Keratinocyte (primary cell): ENCODE data around the gene ASTN2. TPM values are rescaled to one million over a fixed set of nuclear protein-coding genes. Genes with fewer than 3 reads are reported as not detected.

ENCODE experiments used
- DNase-seq: peaks from one replicate; pipeline ENCODE4 v3.0.0-alpha.2; 2011; ENCODE audit warnings: low read depth, missing footprints, low spot score
- FAIRE-seq: peaks from 2 replicates; lab custom pipeline; 2011; peaks lifted over from hg19 to GRCh38; lab: Jason Lieb, UNC
- H2AFZ ChIP-seq: 2 replicates; pipeline ENCODE4 v1.6.0; 2012; ENCODE audit warnings: low read length, control low read depth, inconsistent platforms; ENCODE audit not compliant: control insufficient read depth
- H3K27ac ChIP-seq: 2 replicates; pipeline ENCODE4 v1.5.1; 2011; ENCODE audit warnings: low read length; ENCODE audit not compliant: control insufficient read depth, insufficient read depth
- H3K27me3 ChIP-seq: 3 replicates; pipeline ENCODE4 v1.6.0; 2011; ENCODE audit warnings: low read length; ENCODE audit not compliant: control insufficient read depth, insufficient read depth; ENCODE audit errors: extremely low read depth
- H3K36me3 ChIP-seq, 2 experiments: 2 replicates in 1 of 2; 3 replicates in 1 of 2; pipeline ENCODE4 v1.5.1; 2011; ENCODE audit warnings: low read length in 2 of 2, mild to moderate bottlenecking in 1 of 2; ENCODE audit not compliant: control insufficient read depth in 2 of 2, insufficient read depth in 2 of 2; ENCODE audit errors: extremely low read depth in 1 of 2
- H3K4me1 ChIP-seq: 3 replicates; pipeline ENCODE4 v1.5.1; 2011; ENCODE audit warnings: low read length; ENCODE audit not compliant: control insufficient read depth, insufficient read depth; ENCODE audit errors: extremely low read depth
- H3K4me2 ChIP-seq: 3 replicates; pipeline ENCODE4 v1.6.0; 2011; ENCODE audit warnings: low read depth, low read length; ENCODE audit not compliant: control insufficient read depth, insufficient read depth; ENCODE audit errors: extremely low read depth
- H3K4me3 ChIP-seq, 3 experiments: fragments of 200-600 bp in 1 of 3; sonication (generic) in 1 of 3; 2 replicates in 2 of 3; 3 replicates in 1 of 3; pipeline ENCODE4 v1.5.1; 2011 to 2016; ENCODE audit warnings: low read length in 3 of 3, mild to moderate bottlenecking in 3 of 3, control low read depth in 2 of 3, inconsistent platforms in 1 of 3, low read depth in 1 of 3, mixed read lengths in 1 of 3, mixed run types in 1 of 3, moderate library complexity in 1 of 3; ENCODE audit not compliant: control insufficient read depth in 2 of 3, insufficient read depth in 2 of 3; ENCODE audit errors: extremely low read depth in 1 of 3
- H3K79me2 ChIP-seq: 2 replicates; pipeline ENCODE4 v1.6.0; 2012; ENCODE audit warnings: low read length; ENCODE audit not compliant: control insufficient read depth, insufficient read depth
- H3K9ac ChIP-seq: 3 replicates; pipeline ENCODE4 v1.6.0; 2011; ENCODE audit warnings: low read length; ENCODE audit not compliant: control insufficient read depth, insufficient read depth; ENCODE audit errors: extremely low read depth
- H3K9me1 ChIP-seq: 3 replicates; pipeline ENCODE4 v1.6.0; 2011; ENCODE audit warnings: low read length; ENCODE audit not compliant: control insufficient read depth, insufficient read depth; ENCODE audit errors: extremely low read depth
- H3K9me3 ChIP-seq: 2 replicates; pipeline ENCODE4 v1.5.1; 2012; ENCODE audit warnings: low read depth, low read length; ENCODE audit not compliant: control insufficient read depth
- H4K20me1 ChIP-seq: 3 replicates; pipeline ENCODE4 v1.6.0; 2011; ENCODE audit warnings: low read length; ENCODE audit not compliant: control insufficient read depth, insufficient read depth; ENCODE audit errors: extremely low read depth
- CTCF ChIP-seq, 3 experiments: IDR thresholded peaks in 1 of 3; conservative IDR thresholded peaks in 1 of 3; optimal IDR thresholded peaks in 1 of 3; 2 replicates in 2 of 3; 3 replicates in 1 of 3; pipeline versions ENCODE3 to v1.5.1; 2011; ENCODE audit warnings: low read length in 3 of 3, mild to moderate bottlenecking in 3 of 3, moderate library complexity in 2 of 3, control low read depth in 1 of 3, inconsistent platforms in 1 of 3; ENCODE audit not compliant: insufficient read depth in 2 of 3; ENCODE audit errors: extremely low read depth in 1 of 3
- EZH2 ChIP-seq: IDR thresholded peaks from one replicate; pipeline ENCODE4 v1.6.1; 2012; ENCODE audit warnings: inconsistent platforms, mild to moderate bottlenecking, low read length, moderate library complexity
- dilution Hi-C: fragments of 300-500 bp; cut with MboI; formaldehyde crosslinking; loops from one replicate; pipeline ENCODE4 v1.7.0; 2020; ENCODE audit warnings: low sequenced_read_pairs; ENCODE audit not compliant: extremely low pct_ligation_motif_present
- polyA plus RNA-seq, 5 experiments: library from polyadenylated mRNA; depleted of rRNA in 3 of 5; stranded (reverse) in 3 of 5; stranded (forward) in 1 of 5; unstranded in 1 of 5; fragments of >200 nt; gene quantifications; 1 replicate in 1 of 5; 2 replicates in 3 of 5; 3 replicates in 1 of 5; pipeline versions ENCODE4 v1.2.1 to v1.2.3, GENCODE V29; 2011 to 2012; ENCODE audit warnings: missing spikeins in 2 of 5, low read depth in 1 of 5, low replicate concordance in 1 of 5

ASTN2 gene
- polyA plus RNA-seq, 1 donor (not counting 4 experiments of a cell fraction or from before 2014, with no cell fraction given) = 0.31 TPM

DNA sequence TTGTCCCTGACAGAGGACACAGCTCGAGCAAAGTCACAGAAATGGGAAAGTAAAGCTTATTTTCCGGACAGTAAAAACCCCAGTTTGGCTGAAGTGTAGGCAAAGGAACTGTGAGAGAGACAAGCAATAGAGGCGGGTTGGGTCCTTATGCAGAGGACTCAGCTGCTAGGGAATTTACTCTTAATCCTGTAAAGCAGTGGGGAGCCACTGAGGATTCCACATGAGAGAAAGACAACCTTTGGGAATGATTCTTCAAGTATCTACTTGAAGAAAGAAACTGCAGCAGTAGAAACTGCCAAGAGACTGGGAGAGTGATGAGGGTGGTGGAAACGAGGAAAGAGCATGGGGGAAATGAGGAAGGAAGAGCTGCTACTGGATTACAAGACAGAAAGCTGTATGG is 20.2 kb downstream of the ASTN2 start:
- Histone ChIP-seq H3K4me2 (no peak overlapping the region), H3K27me3 (no peaks in the 10 kb centered on the region), H3K9me1 (no peaks in the 10 kb centered on the region), H3K79me2 (no peaks in the 10 kb centered on the region), H3K9ac (no peak overlapping the region), H3K4me1 (no peaks in the 10 kb centered on the region), H3K27ac (no peak overlapping the region), H4K20me1 (no peaks in the 10 kb centered on the region), H3K4me3 (no peak overlapping the region), H2AFZ (no peak overlapping the region), H3K9me3 (no peaks in the 10 kb centered on the region), H3K36me3 (no peaks in the 10 kb centered on the region)
- no peak for TF ChIP-seq EZH2
- no peak for TF ChIP-seq CTCF (optimal IDR thresholded peaks at IDR 0.05 in 1 of 3, IDR thresholded peaks at IDR 0.05 in 1 of 3, conservative IDR thresholded peaks at IDR 0.05 in 1 of 3; ENCODE audit: extremely low read depth in 1 of 3, insufficient read depth in 2 of 3, low read length in 3 of 3)
- dilution Hi-C loops = no loop called here
- FAIRE-seq = no peak
- DNase-seq = no peak

- no peaks in the 10 kb centered on the region for H3K9me1 ChIP-seq
- H3K79me2 ChIP-seq = no peaks in the 10 kb centered on the region
- no peak overlapping the region for H3K4me2 ChIP-seq
- no peaks in the 10 kb centered on the region for H4K20me1 ChIP-seq
- no peak overlapping the region for H2AFZ ChIP-seq
- dilution Hi-C loops = no loop called here
- DNase-seq = no peak
- H3K4me3 ChIP-seq = no peak overlapping the region
- no peaks in the 10 kb centered on the region for H3K9me3 ChIP-seq
- no peak overlapping the region for H3K9ac ChIP-seq
- H3K27ac ChIP-seq = no peak overlapping the region
- no peaks in the 10 kb centered on the region for H3K27me3 ChIP-seq
- no peak for FAIRE-seq
- no peaks in the 10 kb centered on the region for H3K36me3 ChIP-seq
- no peaks in the 10 kb centered on the region for H3K4me1 ChIP-seq
- TF ChIP-seq CTCF (optimal IDR thresholded peaks at IDR 0.05 in 1 of 3, IDR thresholded peaks at IDR 0.05 in 1 of 3, conservative IDR thresholded peaks at IDR 0.05 in 1 of 3; ENCODE audit: extremely low read depth in 1 of 3, insufficient read depth in 2 of 3, low read length in 3 of 3) (no peak), EZH2 (no peak)
Measured at GRCh38 chr9:117392992-117393391, 21.9 kb downstream of the ASTN2 start.
